Liver (tissue), 9 donors: Measurements from ENCODE around the gene SOX11. TPM values are rescaled to one million over a fixed set of nuclear protein-coding genes. Genes with fewer than 3 reads are reported as not detected.
A peak's percentile ranks its signal among the peaks of the same experiment; 100 is the strongest.

ENCODE experiments used
- DNase-seq: peaks from one replicate; pipeline ENCODE4 v3.0.0-alpha.2; 2017; ENCODE audit warnings: low spot score
- H3K27ac ChIP-seq, 2 donors: one replicate each; pipeline ENCODE4 v1.7.0; 2013; ENCODE audit warnings: inconsistent platforms in 2 of 2, low read length in 2 of 2, control low read depth in 1 of 2, low read depth in 1 of 2, mild to moderate bottlenecking in 1 of 2
- H3K27me3 ChIP-seq, 4 donors: one replicate each; pipeline versions ENCODE4 v1.6.1 to v1.7.0; 2013; ENCODE audit warnings: low read length in 3 of 4, inconsistent platforms in 1 of 4, mild to moderate bottlenecking in 1 of 4, moderate library complexity in 1 of 4; ENCODE audit not compliant: control insufficient read depth in 4 of 4, insufficient read depth in 4 of 4
- H3K36me3 ChIP-seq, 4 donors: one replicate each; pipeline versions ENCODE4 v1.6.1 to v1.7.0; 2013; ENCODE audit warnings: low read length in 3 of 4, mild to moderate bottlenecking in 3 of 4, low read depth in 1 of 4, moderate library complexity in 1 of 4; ENCODE audit not compliant: control insufficient read depth in 4 of 4, insufficient read depth in 3 of 4
- H3K4me1 ChIP-seq, 4 donors: one replicate each; pipeline versions ENCODE4 v1.6.1 to v1.7.0; 2013; ENCODE audit warnings: low read length in 3 of 4, mild to moderate bottlenecking in 3 of 4, moderate library complexity in 1 of 4; ENCODE audit not compliant: control insufficient read depth in 4 of 4, insufficient read depth in 4 of 4
- H3K4me3 ChIP-seq, 3 donors: one replicate each; pipeline versions ENCODE4 v1.6.1 to v1.7.0; 2013; ENCODE audit warnings: low read length in 3 of 3, control low read depth in 1 of 3, low read depth in 1 of 3, mild to moderate bottlenecking in 1 of 3
- H3K9ac ChIP-seq, 2 donors: one replicate each; pipeline ENCODE4 v1.7.0; 2013; ENCODE audit warnings: low read length in 2 of 2, mild to moderate bottlenecking in 2 of 2, moderate library complexity in 2 of 2, control low read depth in 1 of 2, low read depth in 1 of 2
- H3K9me3 ChIP-seq, 4 donors: one replicate each; pipeline versions ENCODE4 v1.6.1 to v1.7.0; 2013; ENCODE audit warnings: low read length in 3 of 4; ENCODE audit not compliant: control insufficient read depth in 4 of 4
- ATF3 ChIP-seq: IDR thresholded peaks from 2 replicates; pipeline ENCODE4 v1.6.1; 2016; ENCODE audit warnings: antibody characterized with exemption
- CTCF ChIP-seq: fragments of 150-350 bp; IDR thresholded peaks from 2 replicates; pipeline ENCODE4 v1.5.1; 2017; ENCODE audit warnings: improper control_type of control experiment, low read depth, low read length; ENCODE audit not compliant: missing input control
- EGR1 ChIP-seq, 2 donors: IDR thresholded peaks; 2 replicates each; pipeline ENCODE4 v1.6.1; 2016 to 2018; ENCODE audit warnings: antibody characterized with exemption in 2 of 2, low read depth in 2 of 2
- FOXA1 ChIP-seq: IDR thresholded peaks from 2 replicates; pipeline ENCODE4 v1.6.1; 2016; ENCODE audit warnings: antibody characterized with exemption
- FOXA2 ChIP-seq: IDR thresholded peaks from 2 replicates; pipeline ENCODE4 v1.6.1; 2016; ENCODE audit warnings: antibody characterized with exemption
- GABPA ChIP-seq, 2 donors: IDR thresholded peaks in 1 of 2; conservative IDR thresholded peaks in 1 of 2; 2 replicates each; pipeline ENCODE4 v1.6.1; 2016; ENCODE audit warnings: antibody characterized with exemption in 2 of 2, mild to moderate bottlenecking in 1 of 2, moderate library complexity in 1 of 2
- HNF4A ChIP-seq, 2 donors: conservative IDR thresholded peaks; 2 replicates each; pipeline ENCODE4 v1.6.1; 2016; ENCODE audit warnings: antibody characterized with exemption in 2 of 2, mild to moderate bottlenecking in 2 of 2
- HNF4G ChIP-seq: IDR thresholded peaks from 2 replicates; pipeline ENCODE4 v1.6.1; 2016; ENCODE audit warnings: antibody characterized with exemption
- JUND ChIP-seq, 2 donors: IDR thresholded peaks; 2 replicates each; pipeline ENCODE4 v1.6.1; 2016; ENCODE audit warnings: antibody characterized with exemption in 2 of 2
- MAX ChIP-seq: IDR thresholded peaks from 2 replicates; pipeline ENCODE4 v1.6.1; 2016; ENCODE audit warnings: antibody characterized with exemption
- NR2F2 ChIP-seq: IDR thresholded peaks from 2 replicates; pipeline ENCODE4 v1.6.1; 2016; ENCODE audit warnings: antibody characterized with exemption
- REST ChIP-seq: IDR thresholded peaks from 2 replicates; pipeline ENCODE4 v1.6.1; 2016; ENCODE audit warnings: antibody characterized with exemption, mild to moderate bottlenecking
- SP1 ChIP-seq: IDR thresholded peaks from 2 replicates; pipeline ENCODE4 v1.6.1; 2018; ENCODE audit warnings: antibody characterized with exemption, mild to moderate bottlenecking
- TAF1 ChIP-seq: conservative IDR thresholded peaks from 2 replicates; pipeline ENCODE4 v1.6.1; 2016; ENCODE audit warnings: antibody characterized with exemption, mild to moderate bottlenecking
- YY1 ChIP-seq: IDR thresholded peaks from 2 replicates; pipeline ENCODE4 v1.6.1; 2016; ENCODE audit warnings: antibody characterized with exemption, mild to moderate bottlenecking
- ZBTB33 ChIP-seq: IDR thresholded peaks from 2 replicates; pipeline ENCODE4 v1.6.1; 2016; ENCODE audit warnings: antibody characterized with exemption
- WGBS: extraction: QIAGEN DNeasy Blood & Tissue Kit; methylation state at CpG from one replicate; pipeline ENCODE4 v1.1.7; 2013; 5-methylcytosine and 5-hydroxymethylcytosine counted together
- polyA plus RNA-seq, 2 donors: library from polyadenylated mRNA; stranded (reverse) in 1 of 2; unstranded in 1 of 2; fragments of 200-250 nt in 1 of 2; fragments of >200 nt in 1 of 2; fragmentation: Nextera tagmentation in 1 of 2; extraction: Ambion mirVana in 1 of 2; gene quantifications; one replicate each; pipeline versions ENCODE4 v1.2.1 to v1.2.3, GENCODE V29; 2013 to 2015
- total RNA-seq, 2 donors: library from RNA; depleted of rRNA; stranded (reverse); fragments of >200 nt; gene quantifications; one replicate each; pipeline ENCODE4 v1.2.3, GENCODE V29; 2014
- donor health status: healthy.
- donor health status: healthy.
- donor health status: healthy.
- donor health status: healthy.
- donor health status: healthy.

Gene SOX11
- total and polyA plus RNA-seq, 4 donors = 0.09 TPM; not detected in 3

- Histone ChIP-seq H3K27ac (no peak overlapping the region), H3K27me3 (peaks cover 2 to 42% (median 6%) of the 10 kb centered on the region in 4 donors), H3K9me3 (no peaks in the 10 kb centered on the region), H3K36me3 (no peaks in the 10 kb centered on the region), H3K4me3 (peak overlapping the region in 1 of 3 donors; percentile 31), H3K4me1 (peaks cover 4 to 31% (median 10%) of the 10 kb centered on the region in 4 donors), H3K9ac (no peak overlapping the region)
- 5% methylated on average over 65 of the region's 65 CpGs for WGBS
- DNase-seq = no peak
- no peak for TF ChIP-seq TAF1
- TF ChIP-seq MAX = no peak
- no peak for TF ChIP-seq FOXA1
- TF ChIP-seq FOXA2 = no peak
- TF ChIP-seq CTCF = no peak
- TF ChIP-seq YY1 = no peak
- TF ChIP-seq GABPA (IDR thresholded peaks at IDR 0.05 in 1 of 2, conservative IDR thresholded peaks at IDR 0.05 in 1 of 2) = no peak
- no peak for TF ChIP-seq SP1
- no peak for TF ChIP-seq HNF4A (conservative IDR thresholded peaks at IDR 0.05)
- TF ChIP-seq ZBTB33 = no peak
- no peak for TF ChIP-seq JUND (IDR thresholded peaks at IDR 0.05)
- TF ChIP-seq NR2F2 = no peak
- no peak for TF ChIP-seq REST
Measured at GRCh38 chr2:5696404-5696944, 4.3 kb downstream of the SOX11 start.

DNA sequence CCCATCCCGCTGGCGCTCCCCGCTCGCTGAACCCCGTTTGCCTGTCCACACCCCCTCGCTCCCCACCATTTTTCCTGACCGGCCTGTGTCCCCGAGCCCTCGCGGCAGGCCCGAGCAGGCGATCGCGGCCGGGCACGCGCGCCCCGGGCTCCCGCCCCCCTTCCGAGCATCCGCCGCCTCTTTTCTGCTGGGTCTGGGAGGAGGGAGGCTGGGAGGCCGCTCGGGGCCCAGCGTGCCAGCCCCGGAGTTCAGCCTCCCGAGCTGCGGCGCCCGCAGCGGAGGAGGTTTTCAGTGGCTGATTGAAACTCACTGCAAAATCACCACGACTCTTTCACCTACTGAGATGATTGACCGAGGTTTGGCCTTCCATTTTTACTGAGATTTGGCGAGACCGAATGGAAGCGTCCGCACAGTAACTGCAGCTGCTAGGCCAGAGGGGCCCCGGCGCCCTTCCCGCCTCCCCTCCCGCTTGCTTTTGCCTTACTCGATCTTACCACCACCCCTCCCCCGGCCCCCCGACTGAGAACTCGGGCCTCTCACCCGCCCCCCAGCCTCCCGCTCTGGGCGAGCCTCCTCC is 4.8 kb downstream of the SOX11 start:
- Histone ChIP-seq H3K9ac (no peak overlapping the region), H3K9me3 (no peaks in the 10 kb centered on the region), H3K36me3 (no peaks in the 10 kb centered on the region), H3K4me3 (peak overlapping the region in 1 of 3 donors; percentile 31), H3K4me1 (peaks cover 4 to 25% (median 8%) of the 10 kb centered on the region in 4 donors), H3K27me3 (peaks cover 0 to 37% (median 6%) of the 10 kb centered on the region in 4 donors), H3K27ac (no peak overlapping the region)
- DNase-seq = no peak
- WGBS = 5% methylated on average over 49 of the region's 49 CpGs
- TF ChIP-seq HNF4A (conservative IDR thresholded peaks at IDR 0.05) = no peak
- TF ChIP-seq FOXA1 = no peak
- no peak for TF ChIP-seq ZBTB33
- no peak for TF ChIP-seq GABPA (IDR thresholded peaks at IDR 0.05 in 1 of 2, conservative IDR thresholded peaks at IDR 0.05 in 1 of 2)
- TF ChIP-seq CTCF = no peak
- TF ChIP-seq ATF3 = no peak
- TF ChIP-seq HNF4G = no peak
- no peak for TF ChIP-seq TAF1
- TF ChIP-seq EGR1 (IDR thresholded peaks at IDR 0.05; ENCODE audit: low read depth in 2 of 2) = no peak
